H9 (cell line): Measurements from ENCODE around the gene LRG1. TPM values are rescaled to one million over a fixed set of nuclear protein-coding genes. Genes with fewer than 3 reads are reported as not detected.
A peak's percentile ranks its signal among the peaks of the same experiment; 100 is the strongest.

Experiments used
- DNase-seq: peaks from one replicate; pipeline ENCODE4 v3.0.0-alpha.2; 2017
- H2AFZ ChIP-seq: one replicate; pipeline ENCODE4 v1.6.1; 2013; ENCODE audit warnings: mild to moderate bottlenecking, low read length, control low read depth, moderate library complexity
- H2AK5ac ChIP-seq: 2 replicates; pipeline ENCODE4 v1.6.1; 2013; ENCODE audit warnings: low read length, control low read depth, mixed read lengths; ENCODE audit not compliant: insufficient read length
- H2BK120ac ChIP-seq: one replicate; pipeline ENCODE4 v1.6.1; 2013; ENCODE audit warnings: low read depth, mild to moderate bottlenecking, low read length, control low read depth, inconsistent platforms; ENCODE audit not compliant: poor library complexity, severe bottlenecking
- H2BK12ac ChIP-seq: 2 replicates; pipeline ENCODE4 v1.6.1; 2013; ENCODE audit warnings: low read length, control low read depth, mixed read lengths, low read depth; ENCODE audit not compliant: insufficient read length
- H2BK15ac ChIP-seq: 2 replicates; pipeline ENCODE4 v1.6.1; 2013; ENCODE audit warnings: low read depth, low read length, control low read depth
- H2BK20ac ChIP-seq: one replicate; pipeline ENCODE4 v1.6.1; 2013; ENCODE audit warnings: low read depth, mild to moderate bottlenecking, low read length, control low read depth, inconsistent platforms; ENCODE audit not compliant: poor library complexity, severe bottlenecking
- H2BK5ac ChIP-seq: 2 replicates; pipeline ENCODE4 v1.6.1; 2013; ENCODE audit warnings: low read length, control low read depth, mixed read lengths; ENCODE audit not compliant: insufficient read length
- H3K14ac ChIP-seq: 2 replicates; pipeline ENCODE4 v1.6.1; 2013; ENCODE audit warnings: low read length, control low read depth; ENCODE audit not compliant: insufficient read depth
- H3K18ac ChIP-seq: 2 replicates; pipeline ENCODE4 v1.6.1; 2013; ENCODE audit warnings: low read depth, mild to moderate bottlenecking, mixed read lengths, low read length, control low read depth; ENCODE audit not compliant: insufficient read length
- H3K23ac ChIP-seq: 2 replicates; pipeline ENCODE4 v1.6.1; 2013; ENCODE audit warnings: low read length, control low read depth, mixed read lengths, low read depth; ENCODE audit not compliant: insufficient read length
- H3K23me2 ChIP-seq: 2 replicates; pipeline ENCODE4 v1.6.1; 2013; ENCODE audit warnings: low read depth, mild to moderate bottlenecking, mixed read lengths, low read length, control low read depth; ENCODE audit not compliant: insufficient read length, poor library complexity, severe bottlenecking
- H3K27ac ChIP-seq: 2 replicates; pipeline ENCODE4 v1.5.1; 2013; ENCODE audit warnings: low read length, control low read depth, mixed read lengths, low read depth; ENCODE audit not compliant: insufficient read length
- H3K27me3 ChIP-seq: 2 replicates; pipeline ENCODE4 v1.6.1; 2013; ENCODE audit warnings: low read length, control low read depth, inconsistent platforms; ENCODE audit not compliant: insufficient read depth
- H3K4ac ChIP-seq: 2 replicates; pipeline ENCODE4 v1.6.1; 2013; ENCODE audit warnings: low read depth, mild to moderate bottlenecking, control low read depth, inconsistent platforms, low read length, moderate library complexity
- H3K4me1 ChIP-seq: 2 replicates; pipeline ENCODE4 v1.6.1; 2013; ENCODE audit warnings: low read length, control low read depth, inconsistent platforms; ENCODE audit not compliant: insufficient read depth
- H3K4me2 ChIP-seq: 2 replicates; pipeline ENCODE4 v1.6.1; 2013; ENCODE audit warnings: low read length, control low read depth, mixed read lengths; ENCODE audit not compliant: insufficient read length, insufficient read depth
- H3K56ac ChIP-seq: 2 replicates; pipeline ENCODE4 v1.6.1; 2013; ENCODE audit warnings: low read depth, mild to moderate bottlenecking, mixed read lengths, low read length, control low read depth; ENCODE audit not compliant: insufficient read length
- H3K79me1 ChIP-seq: 2 replicates; pipeline ENCODE4 v1.6.1; 2013; ENCODE audit warnings: low read depth, mild to moderate bottlenecking, moderate library complexity, low read length, control low read depth, inconsistent platforms; ENCODE audit not compliant: insufficient read depth, poor library complexity, severe bottlenecking
- H3K79me2 ChIP-seq: 2 replicates; pipeline ENCODE4 v1.6.1; 2013; ENCODE audit warnings: low read length, control low read depth, inconsistent platforms; ENCODE audit not compliant: insufficient read depth
- H3K9ac ChIP-seq: 2 replicates; pipeline ENCODE4 v1.6.1; 2013; ENCODE audit warnings: low read length, control low read depth, mixed read lengths; ENCODE audit not compliant: insufficient read length; ENCODE audit errors: extremely low read depth
- H3K9me3 ChIP-seq: one replicate; pipeline ENCODE4 v1.6.1; 2013; ENCODE audit warnings: low read depth, low read length, inconsistent platforms; ENCODE audit not compliant: control insufficient read depth
- H3T11ph ChIP-seq: one replicate; pipeline ENCODE4 v1.6.1; 2013; ENCODE audit warnings: mild to moderate bottlenecking, low read length, control low read depth, inconsistent platforms
- H4K20me1 ChIP-seq: one replicate; pipeline ENCODE4 v1.6.1; 2013; ENCODE audit not compliant: control insufficient read depth, insufficient read length, insufficient read depth
- H4K5ac ChIP-seq: 2 replicates; pipeline ENCODE4 v1.6.1; 2013; ENCODE audit warnings: low read depth, mild to moderate bottlenecking, mixed read lengths, low read length, control low read depth; ENCODE audit not compliant: insufficient read length
- H4K8ac ChIP-seq: replicated peaks from 2 replicates; pipeline ENCODE4 v1.6.1; 2013; ENCODE audit warnings: low read length, control low read depth, mixed read lengths, low read depth; ENCODE audit not compliant: insufficient read length
- H4K91ac ChIP-seq: 2 replicates; pipeline ENCODE4 v1.6.1; 2013; ENCODE audit warnings: low read depth, mild to moderate bottlenecking, moderate library complexity, mixed read lengths, low read length, control low read depth; ENCODE audit not compliant: insufficient read length
- H3K27ac Mint-ChIP-seq, 3 experiments: 2 replicates in 2 of 3; 3 replicates in 1 of 3; pipeline ENCODE4 v1.8.0; 2020 to 2021; ENCODE audit warnings: mixed read lengths in 3 of 3, mild to moderate bottlenecking in 1 of 3, moderate library complexity in 1 of 3
- H3K27me3 Mint-ChIP-seq: 2 replicates; pipeline ENCODE4 v1.8.0; 2021; ENCODE audit warnings: low read depth, mild to moderate bottlenecking, moderate library complexity, mixed read lengths
- H3K36me3 Mint-ChIP-seq, 3 experiments: 2 replicates in 2 of 3; 3 replicates in 1 of 3; pipeline ENCODE4 v1.8.0; 2020 to 2021; ENCODE audit warnings: low read depth in 3 of 3, mixed read lengths in 3 of 3; ENCODE audit not compliant: insufficient read depth in 1 of 3
- H3K4me1 Mint-ChIP-seq, 2 experiments: 2 replicates each; pipeline ENCODE4 v1.8.0; 2020; ENCODE audit warnings: mixed read lengths in 2 of 2
- H3K4me3 Mint-ChIP-seq, 2 experiments: 2 replicates in 1 of 2; 3 replicates in 1 of 2; pipeline ENCODE4 v1.8.0; 2020 to 2021; ENCODE audit warnings: mild to moderate bottlenecking in 2 of 2, mixed read lengths in 2 of 2, moderate library complexity in 1 of 2
- H3K9me3 Mint-ChIP-seq, 2 experiments: 2 replicates in 1 of 2; 3 replicates in 1 of 2; pipeline ENCODE4 v1.8.0; 2020; ENCODE audit warnings: mild to moderate bottlenecking in 2 of 2, mixed read lengths in 2 of 2, moderate library complexity in 1 of 2
- WGBS: extraction: QIAGEN DNeasy Blood & Tissue Kit; methylation state at CpG from one replicate; pipeline ENCODE4 v1.1.7; 2013; ENCODE audit warnings: missing lambda C conversion rate, low lambda C conversion rate, mixed read lengths; ENCODE audit not compliant: insufficient read length; ENCODE audit errors: extremely low coverage; 5-methylcytosine and 5-hydroxymethylcytosine counted together
- total RNA-seq: library from RNA; stranded (reverse); gene quantifications from 2 replicates; pipeline ENCODE4 v1.2.1, GENCODE V29; 2021
- TF ChIP-seq, protein P1 (sequence below): fragments of 200-600 bp; sonication (generic); conservative IDR thresholded peaks from 3 replicates; pipeline ENCODE4 v1.8.0; 2021; ENCODE audit warnings: antibody characterized with exemption, mild to moderate bottlenecking

The LRG1 gene
- total RNA-seq, 1 experiment from 2014 or later, result 0.24 TPM

GRCh38 chr19:4557971-4558941, 18.4 kb upstream of the LRG1 start:
- H3K4ac ChIP-seq, result no peak overlapping the region
- no peak overlapping the region for H3K23ac ChIP-seq
- no peak overlapping the region for H3K56ac ChIP-seq
- no peaks in the 10 kb centered on the region for H3K79me2 ChIP-seq
- no peak overlapping the region for H4K91ac ChIP-seq
- H4K20me1 ChIP-seq, result peaks cover 6% of the 10 kb centered on the region
- H2BK120ac ChIP-seq, result no peak overlapping the region
- H3K18ac ChIP-seq, result no peak overlapping the region
- no peak overlapping the region for H2BK12ac ChIP-seq
- H3K4me1 ChIP-seq, result no peaks in the 10 kb centered on the region; the same call in 1 of the 2 replicates
- Mint-ChIP-seq H3K4me1 (peaks cover 9 to 18% of the 10 kb centered on the region in 2 experiments), H3K9me3 (no peaks in the 10 kb centered on the region; a peak in 1 of 5 replicates), H3K4me3 (no peak overlapping the region), H3K36me3 (peaks cover 22 to 29% (median 24%) of the 10 kb centered on the region in 3 experiments), H3K27ac (no peak overlapping the region), H3K27me3 (peaks cover 2% of the 10 kb centered on the region; the same call in 1 of the 2 replicates)
- H2AFZ ChIP-seq, result no peak overlapping the region
- H2BK5ac ChIP-seq, result no peak overlapping the region
- H3K27me3 ChIP-seq, result no peaks in the 10 kb centered on the region
- no peaks in the 10 kb centered on the region for H3K79me1 ChIP-seq
- no peak overlapping the region for H3K9ac ChIP-seq
- no peak overlapping the region for H3K4me2 ChIP-seq
- no peak overlapping the region for H2BK15ac ChIP-seq
- no CpG with 5 or more reads among the region's 44 CpGs for WGBS
- H3K14ac ChIP-seq, result no peak overlapping the region; the same call in 1 of the 2 replicates
- no peak overlapping the region for H3T11ph ChIP-seq
- no peaks in the 10 kb centered on the region for H3K9me3 ChIP-seq
- H4K5ac ChIP-seq, result no peak overlapping the region
- peak; percentile 71 for DNase-seq
- no peak overlapping the region for H2BK20ac ChIP-seq
- TF ChIP-seq, protein P1, sequence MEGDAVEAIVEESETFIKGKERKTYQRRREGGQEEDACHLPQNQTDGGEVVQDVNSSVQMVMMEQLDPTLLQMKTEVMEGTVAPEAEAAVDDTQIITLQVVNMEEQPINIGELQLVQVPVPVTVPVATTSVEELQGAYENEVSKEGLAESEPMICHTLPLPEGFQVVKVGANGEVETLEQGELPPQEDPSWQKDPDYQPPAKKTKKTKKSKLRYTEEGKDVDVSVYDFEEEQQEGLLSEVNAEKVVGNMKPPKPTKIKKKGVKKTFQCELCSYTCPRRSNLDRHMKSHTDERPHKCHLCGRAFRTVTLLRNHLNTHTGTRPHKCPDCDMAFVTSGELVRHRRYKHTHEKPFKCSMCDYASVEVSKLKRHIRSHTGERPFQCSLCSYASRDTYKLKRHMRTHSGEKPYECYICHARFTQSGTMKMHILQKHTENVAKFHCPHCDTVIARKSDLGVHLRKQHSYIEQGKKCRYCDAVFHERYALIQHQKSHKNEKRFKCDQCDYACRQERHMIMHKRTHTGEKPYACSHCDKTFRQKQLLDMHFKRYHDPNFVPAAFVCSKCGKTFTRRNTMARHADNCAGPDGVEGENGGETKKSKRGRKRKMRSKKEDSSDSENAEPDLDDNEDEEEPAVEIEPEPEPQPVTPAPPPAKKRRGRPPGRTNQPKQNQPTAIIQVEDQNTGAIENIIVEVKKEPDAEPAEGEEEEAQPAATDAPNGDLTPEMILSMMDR, result peak; percentile 100
- no peaks in the 10 kb centered on the region for H3K23me2 ChIP-seq
- H4K8ac ChIP-seq, result no peak overlapping the region
- H3K27ac ChIP-seq, result no peak overlapping the region
- no peak overlapping the region for H2AK5ac ChIP-seq
